ENCODE data around the gene ADTRP. TPM values are rescaled to one million over a fixed set of nuclear protein-coding genes. Genes with fewer than 3 reads are reported as not detected.

ADTRP gene
- total RNA-seq, 1 donor from 2014 or later: 0.33 TPM

- Histone ChIP-seq H3K9me3 (replicated peaks) (no peaks in the 10 kb centered on the region), H3K4me1 (peaks cover 16% of the 10 kb centered on the region), H3K27ac (replicated peaks) (peak overlapping the region; percentile 79), H3K27me3 (ENCODE audit: low read depth) (peaks cover 5% of the 10 kb centered on the region), H3K36me3 (no peaks in the 10 kb centered on the region), H3K4me3 (peak overlapping the region; percentile 34)
- TF ChIP-seq, protein P1, sequence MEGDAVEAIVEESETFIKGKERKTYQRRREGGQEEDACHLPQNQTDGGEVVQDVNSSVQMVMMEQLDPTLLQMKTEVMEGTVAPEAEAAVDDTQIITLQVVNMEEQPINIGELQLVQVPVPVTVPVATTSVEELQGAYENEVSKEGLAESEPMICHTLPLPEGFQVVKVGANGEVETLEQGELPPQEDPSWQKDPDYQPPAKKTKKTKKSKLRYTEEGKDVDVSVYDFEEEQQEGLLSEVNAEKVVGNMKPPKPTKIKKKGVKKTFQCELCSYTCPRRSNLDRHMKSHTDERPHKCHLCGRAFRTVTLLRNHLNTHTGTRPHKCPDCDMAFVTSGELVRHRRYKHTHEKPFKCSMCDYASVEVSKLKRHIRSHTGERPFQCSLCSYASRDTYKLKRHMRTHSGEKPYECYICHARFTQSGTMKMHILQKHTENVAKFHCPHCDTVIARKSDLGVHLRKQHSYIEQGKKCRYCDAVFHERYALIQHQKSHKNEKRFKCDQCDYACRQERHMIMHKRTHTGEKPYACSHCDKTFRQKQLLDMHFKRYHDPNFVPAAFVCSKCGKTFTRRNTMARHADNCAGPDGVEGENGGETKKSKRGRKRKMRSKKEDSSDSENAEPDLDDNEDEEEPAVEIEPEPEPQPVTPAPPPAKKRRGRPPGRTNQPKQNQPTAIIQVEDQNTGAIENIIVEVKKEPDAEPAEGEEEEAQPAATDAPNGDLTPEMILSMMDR (IDR thresholded peaks at IDR 0.05; ENCODE audit: borderline replicate concordance): no peak
- DNase-seq: no peak
- intact Hi-C loops (cut with micrococcal nuclease): no loop called here
These were observed 8.6 kb downstream of the ADTRP start for GRCh38 chr6:11769811-11770545.

DNA sequence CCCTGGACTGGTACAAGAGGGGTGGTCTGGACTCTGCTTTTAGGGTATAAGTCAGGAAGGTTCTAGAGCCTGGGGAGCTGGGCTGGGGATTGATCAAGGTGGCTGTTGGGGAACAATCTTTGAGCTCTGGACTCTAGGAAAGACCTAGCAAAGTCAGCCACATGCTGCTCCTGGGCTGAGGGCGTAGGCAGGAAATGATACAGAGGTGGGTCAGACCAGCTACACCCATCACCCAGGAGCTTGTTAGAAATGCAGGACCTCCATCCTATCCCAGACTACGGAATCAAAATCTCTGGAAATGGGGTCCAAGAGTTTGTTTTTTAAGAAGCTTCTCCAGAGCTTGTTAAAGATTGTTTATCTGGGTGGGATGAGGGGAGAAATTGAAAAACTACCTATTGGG lies 9.4 kb downstream of the ADTRP start:
- H3K9me3 ChIP-seq (replicated peaks): no peaks in the 10 kb centered on the region
- no peak for DNase-seq
- no peak overlapping the region for H3K27ac ChIP-seq (replicated peaks)
- peaks cover 5% of the 10 kb centered on the region for H3K27me3 ChIP-seq (ENCODE audit: low read depth)
- TF ChIP-seq, protein P1 (IDR thresholded peaks at IDR 0.05; ENCODE audit: borderline replicate concordance): no peak
- H3K36me3 ChIP-seq: no peaks in the 10 kb centered on the region
- peaks cover 16% of the 10 kb centered on the region for H3K4me1 ChIP-seq
- H3K4me3 ChIP-seq: no peak overlapping the region
- intact Hi-C loops (cut with micrococcal nuclease): no loop called here

DNA sequence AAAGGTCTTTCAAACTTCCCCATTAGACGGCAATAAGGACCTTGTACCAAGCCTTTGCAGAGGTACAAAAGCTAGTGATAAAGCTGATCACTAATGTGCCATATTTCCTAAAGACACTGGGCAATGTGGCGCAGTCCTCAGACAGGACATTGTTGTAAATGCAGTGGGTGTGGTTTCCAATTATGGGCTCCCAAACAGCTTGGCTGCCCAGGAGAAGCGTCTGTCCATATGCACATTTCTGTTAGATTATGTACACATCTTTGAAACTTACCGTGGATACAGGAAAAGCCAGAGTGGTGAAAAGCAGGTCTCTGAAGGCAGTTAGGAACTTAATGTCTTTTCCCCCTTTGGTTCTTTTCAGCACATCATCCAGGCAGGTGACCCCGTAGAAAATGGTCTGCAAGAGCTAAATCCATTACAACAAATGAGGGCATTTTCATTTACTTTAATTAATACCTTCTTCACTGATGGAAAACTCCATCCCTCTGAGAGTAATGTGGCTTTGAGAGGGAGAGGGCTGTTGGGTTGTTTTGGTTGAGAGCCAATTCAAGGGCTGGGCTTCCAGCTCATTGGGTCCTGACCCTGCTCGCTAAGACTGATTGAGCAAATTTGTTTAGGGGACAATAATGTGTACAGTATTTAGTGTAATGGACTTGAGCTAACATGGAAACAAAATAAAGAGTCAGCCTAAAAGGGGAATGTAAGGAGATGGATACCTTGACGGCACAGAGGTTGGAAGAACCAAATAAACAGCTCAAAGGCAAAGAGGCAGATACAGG lies 10.4 kb downstream of the ADTRP start:
- Histone ChIP-seq H3K9me3 (replicated peaks) (no peaks in the 10 kb centered on the region), H3K4me1 (peaks cover 25% of the 10 kb centered on the region), H3K27ac (replicated peaks) (no peak overlapping the region), H3K4me3 (no peak overlapping the region), H3K27me3 (ENCODE audit: low read depth) (no peaks in the 10 kb centered on the region), H3K36me3 (no peaks in the 10 kb centered on the region)
- intact Hi-C loops (cut with micrococcal nuclease): no loop called here
- DNase-seq: no peak
- TF ChIP-seq, protein P1 (IDR thresholded peaks at IDR 0.05; ENCODE audit: borderline replicate concordance): no peak

DNA sequence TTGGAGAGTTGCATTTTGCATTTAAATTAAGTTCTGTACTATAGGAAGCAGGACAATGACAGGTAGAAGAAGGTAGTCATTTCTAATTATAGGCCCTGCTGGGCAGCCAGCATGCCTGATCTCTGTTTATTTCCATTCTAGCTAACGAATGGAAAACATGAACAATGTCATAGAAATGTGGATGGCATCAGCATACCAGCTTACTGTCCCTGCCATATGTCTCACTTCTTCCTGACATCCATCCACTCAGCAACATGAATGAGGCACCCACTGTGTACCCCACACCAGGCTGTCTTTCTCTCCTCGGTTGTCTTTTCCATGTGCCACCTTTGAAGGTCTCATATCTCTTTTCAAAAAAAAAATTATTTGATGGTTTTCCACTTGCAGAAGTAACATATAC lies 11.1 kb downstream of the ADTRP start:
- TF ChIP-seq, protein P1 (IDR thresholded peaks at IDR 0.05; ENCODE audit: borderline replicate concordance): no peak
- no peak for DNase-seq
- Histone ChIP-seq H3K27ac (replicated peaks) (no peak overlapping the region), H3K36me3 (no peaks in the 10 kb centered on the region), H3K9me3 (replicated peaks) (no peaks in the 10 kb centered on the region), H3K4me1 (peaks cover 31% of the 10 kb centered on the region), H3K27me3 (ENCODE audit: low read depth) (no peaks in the 10 kb centered on the region), H3K4me3 (no peak overlapping the region)
- intact Hi-C loops (cut with micrococcal nuclease): no loop called here

DNA sequence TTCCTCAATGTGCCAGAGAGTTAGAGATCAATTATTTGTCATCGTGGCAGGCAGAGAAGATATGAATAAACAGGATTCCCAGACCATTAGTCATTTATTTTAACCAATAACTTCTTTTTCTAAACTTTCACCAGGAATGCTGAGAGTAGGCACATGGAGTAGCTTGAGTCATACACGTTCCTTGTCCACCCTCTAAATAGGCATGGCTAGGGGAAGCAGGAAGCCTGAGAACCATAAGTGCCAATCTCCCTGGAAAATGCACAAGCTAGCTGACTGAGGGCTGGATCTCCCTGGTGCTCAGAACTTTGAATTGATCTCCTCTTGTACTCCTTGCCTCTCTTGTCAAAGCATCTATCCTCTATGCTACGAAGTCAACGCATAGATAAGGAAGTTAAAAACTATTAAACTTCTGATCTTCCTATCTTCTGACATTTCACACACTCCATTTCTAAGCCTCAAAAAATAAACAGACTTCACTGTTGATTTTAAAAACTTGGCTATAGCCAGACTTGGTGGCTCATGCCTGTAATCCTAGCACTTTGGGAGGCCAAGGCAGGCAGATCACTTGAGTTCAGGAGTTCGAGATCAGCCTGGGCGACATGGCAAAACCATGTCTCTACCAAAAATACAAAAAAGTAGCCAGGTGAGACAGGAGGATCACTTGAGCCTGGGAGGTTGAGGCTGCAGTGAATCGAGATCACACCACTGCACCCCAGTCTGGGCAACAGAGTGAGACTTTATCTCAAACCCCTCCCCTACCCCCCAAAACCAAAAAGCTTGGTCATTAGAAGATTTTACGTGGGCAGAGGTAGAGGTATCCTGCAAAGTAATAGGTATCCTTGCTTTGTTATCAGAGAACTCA lies 11.8 kb downstream of the ADTRP start:
- Histone ChIP-seq H3K36me3 (no peaks in the 10 kb centered on the region), H3K27me3 (ENCODE audit: low read depth) (no peaks in the 10 kb centered on the region), H3K9me3 (replicated peaks) (no peaks in the 10 kb centered on the region), H3K4me1 (peaks cover 31% of the 10 kb centered on the region), H3K4me3 (no peak overlapping the region), H3K27ac (replicated peaks) (no peak overlapping the region)
- intact Hi-C loops (cut with micrococcal nuclease): no loop called here
- no peak for DNase-seq
- TF ChIP-seq, protein P1 (IDR thresholded peaks at IDR 0.05; ENCODE audit: borderline replicate concordance): no peak
